Liver (tissue), 9 donors: Measurements from ENCODE around the gene DUS3L. TPM values are rescaled to one million over a fixed set of nuclear protein-coding genes. Genes with fewer than 3 reads are reported as not detected.

Experiments used
- DNase-seq: peaks from one replicate; pipeline ENCODE4 v3.0.0-alpha.2; 2017; ENCODE audit warnings: low spot score
- H3K27ac ChIP-seq, 2 donors: one replicate each; pipeline ENCODE4 v1.7.0; 2013; ENCODE audit warnings: inconsistent platforms in 2 of 2, low read length in 2 of 2, control low read depth in 1 of 2, low read depth in 1 of 2, mild to moderate bottlenecking in 1 of 2
- H3K27me3 ChIP-seq, 4 donors: one replicate each; pipeline versions ENCODE4 v1.6.1 to v1.7.0; 2013; ENCODE audit warnings: low read length in 3 of 4, inconsistent platforms in 1 of 4, mild to moderate bottlenecking in 1 of 4, moderate library complexity in 1 of 4; ENCODE audit not compliant: control insufficient read depth in 4 of 4, insufficient read depth in 4 of 4
- H3K36me3 ChIP-seq, 4 donors: one replicate each; pipeline versions ENCODE4 v1.6.1 to v1.7.0; 2013; ENCODE audit warnings: low read length in 3 of 4, mild to moderate bottlenecking in 3 of 4, low read depth in 1 of 4, moderate library complexity in 1 of 4; ENCODE audit not compliant: control insufficient read depth in 4 of 4, insufficient read depth in 3 of 4
- H3K4me1 ChIP-seq, 4 donors: one replicate each; pipeline versions ENCODE4 v1.6.1 to v1.7.0; 2013; ENCODE audit warnings: low read length in 3 of 4, mild to moderate bottlenecking in 3 of 4, moderate library complexity in 1 of 4; ENCODE audit not compliant: control insufficient read depth in 4 of 4, insufficient read depth in 4 of 4
- H3K4me3 ChIP-seq, 3 donors: one replicate each; pipeline versions ENCODE4 v1.6.1 to v1.7.0; 2013; ENCODE audit warnings: low read length in 3 of 3, control low read depth in 1 of 3, low read depth in 1 of 3, mild to moderate bottlenecking in 1 of 3
- H3K9ac ChIP-seq, 2 donors: one replicate each; pipeline ENCODE4 v1.7.0; 2013; ENCODE audit warnings: low read length in 2 of 2, mild to moderate bottlenecking in 2 of 2, moderate library complexity in 2 of 2, control low read depth in 1 of 2, low read depth in 1 of 2
- H3K9me3 ChIP-seq, 4 donors: one replicate each; pipeline versions ENCODE4 v1.6.1 to v1.7.0; 2013; ENCODE audit warnings: low read length in 3 of 4; ENCODE audit not compliant: control insufficient read depth in 4 of 4
- EGR1 ChIP-seq, 2 donors: IDR thresholded peaks; 2 replicates each; pipeline ENCODE4 v1.6.1; 2016 to 2018; ENCODE audit warnings: antibody characterized with exemption in 2 of 2, low read depth in 2 of 2
- FOXA1 ChIP-seq: IDR thresholded peaks from 2 replicates; pipeline ENCODE4 v1.6.1; 2016; ENCODE audit warnings: antibody characterized with exemption
- FOXA2 ChIP-seq: IDR thresholded peaks from 2 replicates; pipeline ENCODE4 v1.6.1; 2016; ENCODE audit warnings: antibody characterized with exemption
- HNF4A ChIP-seq, 2 donors: conservative IDR thresholded peaks; 2 replicates each; pipeline ENCODE4 v1.6.1; 2016; ENCODE audit warnings: antibody characterized with exemption in 2 of 2, mild to moderate bottlenecking in 2 of 2
- HNF4G ChIP-seq: IDR thresholded peaks from 2 replicates; pipeline ENCODE4 v1.6.1; 2016; ENCODE audit warnings: antibody characterized with exemption
- JUND ChIP-seq, 2 donors: IDR thresholded peaks; 2 replicates each; pipeline ENCODE4 v1.6.1; 2016; ENCODE audit warnings: antibody characterized with exemption in 2 of 2
- NR2F2 ChIP-seq: IDR thresholded peaks from 2 replicates; pipeline ENCODE4 v1.6.1; 2016; ENCODE audit warnings: antibody characterized with exemption
- RAD21 ChIP-seq, 2 donors: IDR thresholded peaks; 2 replicates each; pipeline ENCODE4 v1.6.1; 2016; ENCODE audit warnings: antibody characterized with exemption in 2 of 2, mild to moderate bottlenecking in 2 of 2
- TAF1 ChIP-seq: conservative IDR thresholded peaks from 2 replicates; pipeline ENCODE4 v1.6.1; 2016; ENCODE audit warnings: antibody characterized with exemption, mild to moderate bottlenecking
- YY1 ChIP-seq: IDR thresholded peaks from 2 replicates; pipeline ENCODE4 v1.6.1; 2016; ENCODE audit warnings: antibody characterized with exemption, mild to moderate bottlenecking
- WGBS: extraction: QIAGEN DNeasy Blood & Tissue Kit; methylation state at CpG from one replicate; pipeline ENCODE4 v1.1.7; 2013; 5-methylcytosine and 5-hydroxymethylcytosine counted together
- polyA plus RNA-seq, 2 donors: library from polyadenylated mRNA; stranded (reverse) in 1 of 2; unstranded in 1 of 2; fragments of 200-250 nt in 1 of 2; fragments of >200 nt in 1 of 2; fragmentation: Nextera tagmentation in 1 of 2; extraction: Ambion mirVana in 1 of 2; gene quantifications; one replicate each; pipeline versions ENCODE4 v1.2.1 to v1.2.3, GENCODE V29; 2013 to 2015
- total RNA-seq, 2 donors: library from RNA; depleted of rRNA; stranded (reverse); fragments of >200 nt; gene quantifications; one replicate each; pipeline ENCODE4 v1.2.3, GENCODE V29; 2014
- TF ChIP-seq, protein P1 (sequence below): fragments of 150-350 bp; IDR thresholded peaks from 2 replicates; pipeline ENCODE4 v1.5.1; 2017; ENCODE audit warnings: improper control_type of control experiment, low read depth, low read length; ENCODE audit not compliant: missing input control
- TF ChIP-seq, protein P2 (sequence below): IDR thresholded peaks from 2 replicates; pipeline ENCODE4 v1.6.1; 2016; ENCODE audit warnings: antibody characterized with exemption
- TF ChIP-seq, protein P3 (sequence below): IDR thresholded peaks from 2 replicates; pipeline ENCODE4 v1.6.1; 2016; ENCODE audit warnings: antibody characterized with exemption
- TF ChIP-seq, protein P4 (sequence below): IDR thresholded peaks from 2 replicates; pipeline ENCODE4 v1.6.1; 2016; ENCODE audit warnings: antibody characterized with exemption
- TF ChIP-seq, protein P5 (sequence below): IDR thresholded peaks from 2 replicates; pipeline ENCODE4 v1.6.1; 2016; ENCODE audit warnings: antibody characterized with exemption, mild to moderate bottlenecking
- donor health status: healthy.
- donor health status: healthy.
- donor health status: healthy.
- donor health status: healthy.
- donor health status: healthy.

The DUS3L gene
- total and polyA plus RNA-seq, 4 donors, result 12.2 to 19.0 (median 16.9) TPM

DNA sequence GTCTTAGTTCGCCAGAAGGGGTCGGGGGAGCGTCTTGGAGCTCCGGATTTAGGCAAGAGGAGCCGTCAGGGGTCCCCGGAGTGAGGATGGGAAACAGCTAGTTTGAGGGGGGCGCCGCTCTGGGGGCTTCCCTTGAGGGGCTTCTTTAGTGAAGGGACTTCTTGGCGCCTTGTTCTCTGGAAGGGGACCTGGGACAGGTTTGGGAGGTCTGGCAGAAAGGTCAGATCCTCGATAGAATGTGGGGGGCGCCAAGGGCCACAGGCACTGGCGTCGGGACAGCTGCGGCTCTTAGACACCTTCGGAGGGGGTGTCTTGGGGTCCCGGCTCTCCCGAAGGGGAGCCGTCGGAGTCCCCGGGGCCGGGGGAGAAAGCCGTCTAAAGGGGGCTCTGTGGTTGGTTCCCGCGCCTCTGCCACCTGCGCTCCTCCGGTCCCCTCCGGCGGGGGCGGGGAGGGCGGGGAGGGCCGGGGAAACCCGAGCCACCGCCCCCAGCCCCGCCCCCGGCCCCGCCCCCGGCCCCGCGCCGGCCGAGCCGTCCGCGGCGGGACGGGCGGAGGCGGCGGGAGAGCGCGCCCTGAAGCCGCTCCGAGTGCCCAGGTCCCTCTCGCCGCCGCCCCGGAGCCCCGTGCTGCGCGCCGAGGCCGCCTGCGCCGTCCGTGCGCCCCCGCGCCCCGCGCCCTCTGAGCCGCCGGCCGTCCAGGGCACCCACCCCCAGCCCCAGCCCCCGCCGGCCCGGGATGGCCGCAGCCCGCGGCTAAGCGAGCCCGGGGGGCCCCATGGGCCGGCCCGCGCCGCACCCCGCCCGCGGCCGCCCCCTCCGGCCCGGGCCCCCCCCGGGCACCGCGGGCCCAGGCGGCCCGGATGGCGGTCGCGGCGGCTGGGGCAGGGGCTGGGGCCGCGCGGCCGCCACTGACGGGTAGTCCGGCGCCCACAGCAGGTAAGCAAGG is 13.8 kb upstream of the DUS3L start, which contains the start of gene NRTN:
TSS of gene NRTN (plus strand) at position 552 of the 946 bp plus-strand sequence. CDS start 19,099 bp downstream, outside the sequence.
- no peak within 1 kb of the TSS for H3K9ac ChIP-seq
- H3K9me3 ChIP-seq, result no peaks in the 10 kb centered on the region
- peak; percentile 70 for DNase-seq
- H3K36me3 ChIP-seq, result no peaks in the 10 kb centered on the region
- H3K27me3 ChIP-seq, result no peaks in the 10 kb centered on the region
- 1% methylated on average over 106 of the region's 107 CpGs for WGBS
- H3K27ac ChIP-seq, result peak within 1 kb of the TSS in 1 of 2 donors; percentile 23
- TF ChIP-seq, protein P1, sequence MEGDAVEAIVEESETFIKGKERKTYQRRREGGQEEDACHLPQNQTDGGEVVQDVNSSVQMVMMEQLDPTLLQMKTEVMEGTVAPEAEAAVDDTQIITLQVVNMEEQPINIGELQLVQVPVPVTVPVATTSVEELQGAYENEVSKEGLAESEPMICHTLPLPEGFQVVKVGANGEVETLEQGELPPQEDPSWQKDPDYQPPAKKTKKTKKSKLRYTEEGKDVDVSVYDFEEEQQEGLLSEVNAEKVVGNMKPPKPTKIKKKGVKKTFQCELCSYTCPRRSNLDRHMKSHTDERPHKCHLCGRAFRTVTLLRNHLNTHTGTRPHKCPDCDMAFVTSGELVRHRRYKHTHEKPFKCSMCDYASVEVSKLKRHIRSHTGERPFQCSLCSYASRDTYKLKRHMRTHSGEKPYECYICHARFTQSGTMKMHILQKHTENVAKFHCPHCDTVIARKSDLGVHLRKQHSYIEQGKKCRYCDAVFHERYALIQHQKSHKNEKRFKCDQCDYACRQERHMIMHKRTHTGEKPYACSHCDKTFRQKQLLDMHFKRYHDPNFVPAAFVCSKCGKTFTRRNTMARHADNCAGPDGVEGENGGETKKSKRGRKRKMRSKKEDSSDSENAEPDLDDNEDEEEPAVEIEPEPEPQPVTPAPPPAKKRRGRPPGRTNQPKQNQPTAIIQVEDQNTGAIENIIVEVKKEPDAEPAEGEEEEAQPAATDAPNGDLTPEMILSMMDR, result no peak
- TF ChIP-seq NR2F2, result no peak
- TF ChIP-seq, protein P2, sequence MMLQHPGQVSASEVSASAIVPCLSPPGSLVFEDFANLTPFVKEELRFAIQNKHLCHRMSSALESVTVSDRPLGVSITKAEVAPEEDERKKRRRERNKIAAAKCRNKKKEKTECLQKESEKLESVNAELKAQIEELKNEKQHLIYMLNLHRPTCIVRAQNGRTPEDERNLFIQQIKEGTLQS, result no peak
- no peak for TF ChIP-seq JUND (IDR thresholded peaks at IDR 0.05)
- TF ChIP-seq FOXA2, result no peak
- no peak for TF ChIP-seq HNF4A (conservative IDR thresholded peaks at IDR 0.05)
- TF ChIP-seq FOXA1, result no peak
- TF ChIP-seq YY1, result no peak
- no peak for TF ChIP-seq TAF1
- TF ChIP-seq, protein P3, sequence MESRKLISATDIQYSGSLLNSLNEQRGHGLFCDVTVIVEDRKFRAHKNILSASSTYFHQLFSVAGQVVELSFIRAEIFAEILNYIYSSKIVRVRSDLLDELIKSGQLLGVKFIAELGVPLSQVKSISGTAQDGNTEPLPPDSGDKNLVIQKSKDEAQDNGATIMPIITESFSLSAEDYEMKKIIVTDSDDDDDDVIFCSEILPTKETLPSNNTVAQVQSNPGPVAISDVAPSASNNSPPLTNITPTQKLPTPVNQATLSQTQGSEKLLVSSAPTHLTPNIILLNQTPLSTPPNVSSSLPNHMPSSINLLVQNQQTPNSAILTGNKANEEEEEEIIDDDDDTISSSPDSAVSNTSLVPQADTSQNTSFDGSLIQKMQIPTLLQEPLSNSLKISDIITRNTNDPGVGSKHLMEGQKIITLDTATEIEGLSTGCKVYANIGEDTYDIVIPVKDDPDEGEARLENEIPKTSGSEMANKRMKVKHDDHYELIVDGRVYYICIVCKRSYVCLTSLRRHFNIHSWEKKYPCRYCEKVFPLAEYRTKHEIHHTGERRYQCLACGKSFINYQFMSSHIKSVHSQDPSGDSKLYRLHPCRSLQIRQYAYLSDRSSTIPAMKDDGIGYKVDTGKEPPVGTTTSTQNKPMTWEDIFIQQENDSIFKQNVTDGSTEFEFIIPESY, result no peak
- H3K4me1 ChIP-seq, result peaks cover 25 to 43% (median 32%) of the 10 kb centered on the region in 4 donors
- peak within 1 kb of the TSS in 2 of 3 donors; percentile 59 to 71 for H3K4me3 ChIP-seq

DNA sequence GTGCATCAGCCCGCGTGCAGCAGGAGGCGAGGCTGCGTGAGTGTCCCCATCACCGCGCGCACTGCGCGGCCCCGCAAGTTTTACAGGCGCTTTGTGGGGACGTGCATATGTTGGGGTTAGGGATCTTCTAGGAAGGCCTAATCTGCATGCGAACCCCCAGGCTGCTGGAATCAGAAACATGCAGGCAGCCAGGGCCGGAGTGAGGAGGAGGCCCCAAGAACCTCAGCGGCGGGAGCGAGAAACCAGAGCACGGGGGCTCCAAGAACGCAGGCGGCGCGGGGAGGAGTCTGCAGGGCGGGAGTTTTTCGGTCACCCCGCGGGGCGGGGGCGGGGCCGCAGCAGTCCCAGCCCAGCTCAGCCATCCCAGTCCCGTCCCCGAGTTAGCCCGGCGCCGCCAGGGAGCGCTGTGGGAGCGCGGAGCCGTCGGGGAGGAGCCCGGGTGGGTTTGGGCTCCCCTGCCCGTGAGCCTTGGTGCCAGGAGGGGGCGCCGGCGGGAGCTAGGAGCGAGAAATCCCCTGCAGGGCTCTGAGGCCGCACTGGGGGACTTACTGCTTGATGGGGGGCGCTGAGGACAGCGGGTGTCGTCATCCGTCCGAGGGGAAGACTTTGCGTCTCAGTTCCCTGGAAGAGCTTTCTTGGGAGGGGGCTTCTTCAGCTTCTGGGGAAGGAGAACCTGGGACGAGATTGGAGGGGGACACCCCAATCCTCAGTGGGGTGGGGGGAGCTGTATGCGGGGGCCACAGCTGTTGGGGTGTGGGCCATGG is 13.0 kb upstream of the DUS3L start:
- Histone ChIP-seq H3K4me3 (peak overlapping the region in 1 of 3 donors; percentile 12), H3K27ac (peak overlapping the region in 1 of 2 donors; percentile 40), H3K9me3 (no peaks in the 10 kb centered on the region), H3K9ac (no peak overlapping the region), H3K4me1 (peaks cover 31 to 52% (median 39%) of the 10 kb centered on the region in 4 donors), H3K27me3 (no peaks in the 10 kb centered on the region), H3K36me3 (no peaks in the 10 kb centered on the region)
- 2% methylated on average over 54 of the region's 54 CpGs for WGBS
- DNase-seq, result peak; percentile 88
- TF ChIP-seq EGR1 (IDR thresholded peaks at IDR 0.05; ENCODE audit: low read depth in 2 of 2), result no peak
- TF ChIP-seq JUND (IDR thresholded peaks at IDR 0.05), result no peak
- TF ChIP-seq, protein P2, result no peak
- TF ChIP-seq HNF4G, result no peak
- TF ChIP-seq RAD21 (IDR thresholded peaks at IDR 0.05), result peak; percentile 90 to 95
- TF ChIP-seq TAF1, result no peak
- TF ChIP-seq, protein P3, result no peak
- TF ChIP-seq, protein P1, result peak; percentile 96
- TF ChIP-seq, protein P4, sequence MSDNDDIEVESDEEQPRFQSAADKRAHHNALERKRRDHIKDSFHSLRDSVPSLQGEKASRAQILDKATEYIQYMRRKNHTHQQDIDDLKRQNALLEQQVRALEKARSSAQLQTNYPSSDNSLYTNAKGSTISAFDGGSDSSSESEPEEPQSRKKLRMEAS, result no peak
- TF ChIP-seq, protein P5, sequence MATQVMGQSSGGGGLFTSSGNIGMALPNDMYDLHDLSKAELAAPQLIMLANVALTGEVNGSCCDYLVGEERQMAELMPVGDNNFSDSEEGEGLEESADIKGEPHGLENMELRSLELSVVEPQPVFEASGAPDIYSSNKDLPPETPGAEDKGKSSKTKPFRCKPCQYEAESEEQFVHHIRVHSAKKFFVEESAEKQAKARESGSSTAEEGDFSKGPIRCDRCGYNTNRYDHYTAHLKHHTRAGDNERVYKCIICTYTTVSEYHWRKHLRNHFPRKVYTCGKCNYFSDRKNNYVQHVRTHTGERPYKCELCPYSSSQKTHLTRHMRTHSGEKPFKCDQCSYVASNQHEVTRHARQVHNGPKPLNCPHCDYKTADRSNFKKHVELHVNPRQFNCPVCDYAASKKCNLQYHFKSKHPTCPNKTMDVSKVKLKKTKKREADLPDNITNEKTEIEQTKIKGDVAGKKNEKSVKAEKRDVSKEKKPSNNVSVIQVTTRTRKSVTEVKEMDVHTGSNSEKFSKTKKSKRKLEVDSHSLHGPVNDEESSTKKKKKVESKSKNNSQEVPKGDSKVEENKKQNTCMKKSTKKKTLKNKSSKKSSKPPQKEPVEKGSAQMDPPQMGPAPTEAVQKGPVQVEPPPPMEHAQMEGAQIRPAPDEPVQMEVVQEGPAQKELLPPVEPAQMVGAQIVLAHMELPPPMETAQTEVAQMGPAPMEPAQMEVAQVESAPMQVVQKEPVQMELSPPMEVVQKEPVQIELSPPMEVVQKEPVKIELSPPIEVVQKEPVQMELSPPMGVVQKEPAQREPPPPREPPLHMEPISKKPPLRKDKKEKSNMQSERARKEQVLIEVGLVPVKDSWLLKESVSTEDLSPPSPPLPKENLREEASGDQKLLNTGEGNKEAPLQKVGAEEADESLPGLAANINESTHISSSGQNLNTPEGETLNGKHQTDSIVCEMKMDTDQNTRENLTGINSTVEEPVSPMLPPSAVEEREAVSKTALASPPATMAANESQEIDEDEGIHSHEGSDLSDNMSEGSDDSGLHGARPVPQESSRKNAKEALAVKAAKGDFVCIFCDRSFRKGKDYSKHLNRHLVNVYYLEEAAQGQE, result no peak
- no peak for TF ChIP-seq FOXA1
- no peak for TF ChIP-seq HNF4A (conservative IDR thresholded peaks at IDR 0.05)
